OCI-LY3 (cell line): ENCODE results near the gene SMPX.

Experiments used
- H2AFZ ChIP-seq: fragments of 200-600, 300-600 bp; shearing (Covaris generic); 2 replicates; pipeline ENCODE4 v1.6.0; 2014; ENCODE audit warnings: antibody characterized with exemption, low read depth, low read length
- H3K27ac ChIP-seq: fragments of 200-600, 300-600 bp; sonication (generic); 2 replicates; pipeline ENCODE4 v1.5.1; 2014; ENCODE audit warnings: mild to moderate bottlenecking, low read length, moderate library complexity, mixed read lengths
- H3K27me3 ChIP-seq: fragments of 200-600, 300-600 bp; sonication (generic); 2 replicates; pipeline ENCODE4 v1.6.1; 2014; ENCODE audit warnings: low read depth, low read length, mixed read lengths
- H3K36me3 ChIP-seq: fragments of 200-600, 300-600 bp; sonication (generic); replicated peaks from 2 replicates; pipeline ENCODE3; 2014; ENCODE audit warnings: low read depth, low read length, mixed read lengths
- H3K4me1 ChIP-seq: fragments of 300-600, 200-600 bp; sonication (generic); 2 replicates; pipeline ENCODE4 v1.6.1; 2014; ENCODE audit warnings: low read length, mixed read lengths
- H3K4me2 ChIP-seq: fragments of 200-600, 300-600 bp; sonication (generic); 2 replicates; pipeline ENCODE4 v1.6.1; 2014; ENCODE audit warnings: low read length, mixed read lengths
- H3K4me3 ChIP-seq: fragments of 300-600, 200-600 bp; sonication (generic); 2 replicates; pipeline ENCODE4 v1.5.1; 2014; ENCODE audit warnings: antibody characterized with exemption, mild to moderate bottlenecking, low read length, moderate library complexity
- H3K79me2 ChIP-seq: fragments of 300-600, 200-600 bp; shearing (Covaris generic); 2 replicates; pipeline ENCODE4 v1.6.1; 2014; ENCODE audit warnings: mild to moderate bottlenecking, low read length, mixed read lengths
- H3K9ac ChIP-seq: fragments of 300-600, 200-600 bp; shearing (Covaris generic); 2 replicates; pipeline ENCODE4 v1.6.0; 2014; ENCODE audit warnings: mild to moderate bottlenecking, low read length, moderate library complexity
- H3K9me3 ChIP-seq: fragments of 200-600, 300-600 bp; shearing (Covaris generic); 2 replicates; pipeline ENCODE4 v1.6.1; 2014; ENCODE audit warnings: low read length, mixed read lengths; ENCODE audit not compliant: insufficient read depth
- H4K20me1 ChIP-seq: fragments of 200-600, 300-600 bp; sonication (generic); 2 replicates; pipeline ENCODE4 v1.6.1; 2016; ENCODE audit warnings: low read length, mixed read lengths; ENCODE audit not compliant: insufficient read depth
- EZH2phosphoT487 ChIP-seq: fragments of 200-600 bp; shearing (Covaris generic); IDR thresholded peaks from 2 replicates; pipeline ENCODE4 v1.6.1; 2018; ENCODE audit warnings: antibody characterized with exemption, mixed run types, low read depth
- TF ChIP-seq, protein P1 (sequence below): fragments of 200-600, 300-600 bp; sonication (generic); IDR thresholded peaks from 2 replicates; pipeline ENCODE4 v1.5.1; 2014; ENCODE audit warnings: antibody characterized with exemption, low read length, low read depth

Gene SMPX

DNA sequence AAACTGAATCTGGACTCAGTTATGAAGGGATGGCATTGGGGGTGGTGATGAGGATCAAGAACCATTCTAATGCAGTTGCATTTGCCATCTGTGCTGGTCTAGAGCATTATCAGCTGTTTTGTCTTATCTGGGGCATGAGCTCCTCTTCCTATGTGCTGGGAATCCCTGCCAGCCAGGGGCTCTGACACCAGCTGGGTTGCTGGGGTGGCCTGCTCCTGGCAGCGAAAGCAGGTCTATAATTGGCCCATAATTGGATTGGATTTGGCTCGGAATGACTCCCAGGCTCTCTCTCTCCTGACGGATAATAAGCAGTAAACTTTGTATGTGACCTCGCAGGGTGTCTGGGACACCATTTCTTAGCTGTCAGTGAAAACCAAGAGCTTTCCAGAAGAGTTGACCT lies 34.1 kb downstream of the SMPX start:
- H4K20me1 ChIP-seq, result no peaks in the 10 kb centered on the region
- no peaks in the 10 kb centered on the region for H3K36me3 ChIP-seq
- H2AFZ ChIP-seq, result no peak overlapping the region
- TF ChIP-seq, protein P1, sequence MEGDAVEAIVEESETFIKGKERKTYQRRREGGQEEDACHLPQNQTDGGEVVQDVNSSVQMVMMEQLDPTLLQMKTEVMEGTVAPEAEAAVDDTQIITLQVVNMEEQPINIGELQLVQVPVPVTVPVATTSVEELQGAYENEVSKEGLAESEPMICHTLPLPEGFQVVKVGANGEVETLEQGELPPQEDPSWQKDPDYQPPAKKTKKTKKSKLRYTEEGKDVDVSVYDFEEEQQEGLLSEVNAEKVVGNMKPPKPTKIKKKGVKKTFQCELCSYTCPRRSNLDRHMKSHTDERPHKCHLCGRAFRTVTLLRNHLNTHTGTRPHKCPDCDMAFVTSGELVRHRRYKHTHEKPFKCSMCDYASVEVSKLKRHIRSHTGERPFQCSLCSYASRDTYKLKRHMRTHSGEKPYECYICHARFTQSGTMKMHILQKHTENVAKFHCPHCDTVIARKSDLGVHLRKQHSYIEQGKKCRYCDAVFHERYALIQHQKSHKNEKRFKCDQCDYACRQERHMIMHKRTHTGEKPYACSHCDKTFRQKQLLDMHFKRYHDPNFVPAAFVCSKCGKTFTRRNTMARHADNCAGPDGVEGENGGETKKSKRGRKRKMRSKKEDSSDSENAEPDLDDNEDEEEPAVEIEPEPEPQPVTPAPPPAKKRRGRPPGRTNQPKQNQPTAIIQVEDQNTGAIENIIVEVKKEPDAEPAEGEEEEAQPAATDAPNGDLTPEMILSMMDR, result no peak
- no peak for TF ChIP-seq EZH2phosphoT487
- no peak overlapping the region for H3K27ac ChIP-seq
- no peak overlapping the region for H3K4me2 ChIP-seq
- no peaks in the 10 kb centered on the region for H3K4me1 ChIP-seq
- no peak overlapping the region for H3K9ac ChIP-seq
- H3K4me3 ChIP-seq, result no peak overlapping the region
- H3K79me2 ChIP-seq, result no peaks in the 10 kb centered on the region
- H3K27me3 ChIP-seq, result peaks cover 10% of the 10 kb centered on the region; the same call in 1 of the 2 replicates
- no peaks in the 10 kb centered on the region for H3K9me3 ChIP-seq

DNA sequence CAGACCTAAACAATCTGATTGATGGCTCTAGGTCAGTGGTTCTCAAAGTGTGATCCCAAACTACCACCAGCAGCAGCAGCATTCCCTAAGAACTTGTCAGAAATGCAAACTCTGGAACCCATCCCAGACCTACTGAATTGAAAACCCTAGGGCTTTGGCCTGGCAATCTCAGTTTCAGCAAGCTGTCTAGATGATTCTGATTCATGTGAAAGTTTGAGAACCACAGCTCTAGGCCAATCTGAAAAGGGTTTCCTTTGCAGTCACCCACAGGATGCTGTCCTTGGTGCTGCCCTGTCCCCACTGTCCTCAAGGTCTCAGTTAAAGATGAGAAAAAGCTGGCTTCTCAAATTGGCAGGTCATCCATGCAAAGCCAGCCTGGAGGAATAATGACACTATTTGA lies 34.8 kb downstream of the SMPX start:
- Histone ChIP-seq H3K27ac (no peak overlapping the region), H3K4me3 (no peak overlapping the region), H3K9me3 (no peaks in the 10 kb centered on the region), H3K4me1 (no peaks in the 10 kb centered on the region), H3K27me3 (peaks cover 5% of the 10 kb centered on the region; the same call in 1 of the 2 replicates), H3K36me3 (no peaks in the 10 kb centered on the region), H3K4me2 (no peak overlapping the region), H4K20me1 (no peaks in the 10 kb centered on the region), H3K79me2 (no peaks in the 10 kb centered on the region), H3K9ac (no peak overlapping the region), H2AFZ (no peak overlapping the region)
- TF ChIP-seq EZH2phosphoT487, result no peak
- TF ChIP-seq, protein P1, result no peak

DNA sequence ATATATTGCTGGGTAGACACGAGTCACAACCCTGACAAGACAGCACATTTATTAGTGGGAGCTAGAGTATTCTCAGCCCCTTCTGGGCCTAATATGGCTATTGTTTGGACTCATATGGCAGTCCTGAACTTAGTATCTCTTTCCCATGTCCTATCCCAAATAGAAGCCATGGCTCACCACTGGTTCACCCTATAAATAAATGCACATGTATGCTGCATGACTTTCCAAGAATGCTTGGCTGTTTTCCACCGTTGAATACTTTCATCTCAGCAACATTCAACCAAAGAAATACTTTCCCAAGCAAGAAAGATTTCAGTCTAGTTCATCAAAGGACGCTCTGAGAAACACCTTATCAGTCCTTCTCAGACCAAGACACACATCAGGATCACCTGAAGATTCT lies 36.7 kb downstream of the SMPX start:
- Histone ChIP-seq H3K79me2 (no peaks in the 10 kb centered on the region), H3K9ac (no peak overlapping the region), H3K9me3 (no peaks in the 10 kb centered on the region), H3K27me3 (no peaks in the 10 kb centered on the region), H3K4me3 (no peak overlapping the region), H4K20me1 (no peaks in the 10 kb centered on the region), H3K27ac (no peak overlapping the region), H3K4me2 (no peak overlapping the region), H2AFZ (no peak overlapping the region), H3K4me1 (no peaks in the 10 kb centered on the region), H3K36me3 (no peaks in the 10 kb centered on the region)
- TF ChIP-seq, protein P1, result no peak
- TF ChIP-seq EZH2phosphoT487, result no peak

DNA sequence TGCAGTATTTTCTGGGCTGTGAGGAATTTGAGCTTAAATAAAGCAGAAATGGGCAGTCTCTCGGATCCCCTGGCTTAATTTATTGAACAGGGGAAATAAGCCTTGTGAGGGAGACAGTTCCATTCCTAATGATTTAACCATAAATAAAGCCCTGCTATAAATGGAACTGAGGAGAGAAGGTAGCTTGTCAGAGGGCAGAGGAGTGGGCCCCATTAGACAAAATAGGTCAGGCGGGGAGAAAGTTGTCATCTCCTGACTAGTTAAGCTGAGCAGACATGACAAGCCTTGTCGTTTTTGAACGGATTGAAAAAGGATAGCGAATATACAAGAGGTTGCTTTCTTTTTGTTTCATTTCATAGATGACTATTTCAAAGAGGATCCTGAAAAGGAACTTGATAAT lies 39.3 kb downstream of the SMPX start:
- no peak for TF ChIP-seq EZH2phosphoT487
- TF ChIP-seq, protein P1, result no peak
- H3K27ac ChIP-seq, result no peak overlapping the region
- no peaks in the 10 kb centered on the region for H4K20me1 ChIP-seq
- H2AFZ ChIP-seq, result no peak overlapping the region
- no peaks in the 10 kb centered on the region for H3K9me3 ChIP-seq
- H3K27me3 ChIP-seq, result no peaks in the 10 kb centered on the region
- no peak overlapping the region for H3K4me2 ChIP-seq
- H3K79me2 ChIP-seq, result no peaks in the 10 kb centered on the region
- no peak overlapping the region for H3K4me3 ChIP-seq
- no peaks in the 10 kb centered on the region for H3K36me3 ChIP-seq
- no peak overlapping the region for H3K9ac ChIP-seq
- H3K4me1 ChIP-seq, result no peaks in the 10 kb centered on the region
